Activated CD4-positive, alpha-beta T cell treated with anti-CD3 and anti-CD28 coated beads, Interleukin-2, amount 50 U/mL, for 16 hours (primary cell): ENCODE measurements around the gene RAD51B.

ENCODE experiments used
- DNase-seq: peaks from one replicate; pipeline ENCODE4 v3.0.0-alpha.2; 2020

The RAD51B gene

GRCh38 chr14:68399971-68400370 is 580.4 kb downstream of the RAD51B start:
- DNase-seq = no peak

GRCh38 chr14:68401317-68401716 is 581.7 kb downstream of the RAD51B start:
- no peak for DNase-seq

GRCh38 chr14:68401855-68402254 is 582.3 kb downstream of the RAD51B start:
- DNase-seq = peak; percentile 5

GRCh38 chr14:68402525-68403101 is 583.0 kb downstream of the RAD51B start:
- no peak for DNase-seq

GRCh38 chr14:68403191-68404145 is 583.9 kb downstream of the RAD51B start:
- DNase-seq = no peak

GRCh38 chr14:68404146-68404527 is 584.6 kb downstream of the RAD51B start:
- DNase-seq = no peak

GRCh38 chr14:68404652-68405183 is 585.1 kb downstream of the RAD51B start:
- no peak for DNase-seq

GRCh38 chr14:68405961-68406360 is 586.4 kb downstream of the RAD51B start:
- peak; percentile 14 for DNase-seq

GRCh38 chr14:68407285-68407684 is 587.7 kb downstream of the RAD51B start:
- DNase-seq = no peak

GRCh38 chr14:68407825-68408224 is 588.2 kb downstream of the RAD51B start:
- DNase-seq = no peak

- no peak for DNase-seq
These were observed 589.1 kb downstream of the RAD51B start for GRCh38 chr14:68408680-68409079.

GRCh38 chr14:68409387-68409786 is 589.8 kb downstream of the RAD51B start:
- no peak for DNase-seq

GRCh38 chr14:68412505-68413465 is 593.2 kb downstream of the RAD51B start:
- DNase-seq = no peak

- DNase-seq = no peak
These were observed 593.9 kb downstream of the RAD51B start for GRCh38 chr14:68413509-68413908.

- DNase-seq = no peak
These were observed 594.5 kb downstream of the RAD51B start for GRCh38 chr14:68414121-68414520.

- DNase-seq = no peak
These were observed 596.6 kb downstream of the RAD51B start for GRCh38 chr14:68416171-68416570.

GRCh38 chr14:68417009-68417650 is 597.6 kb downstream of the RAD51B start:
- DNase-seq = no peak

- DNase-seq = no peak
These were observed 598.9 kb downstream of the RAD51B start for GRCh38 chr14:68418174-68419118.

GRCh38 chr14:68420350-68420749 is 600.8 kb downstream of the RAD51B start:
- no peak for DNase-seq

GRCh38 chr14:68421116-68421515 is 601.5 kb downstream of the RAD51B start:
- DNase-seq = no peak

- no peak for DNase-seq
These were observed 604.1 kb downstream of the RAD51B start for GRCh38 chr14:68423686-68424085.
